A549 (cell line): ENCODE results near the gene ISCU.

Experiments used
- BCL3 ChIP-seq: fragments of >200 bp; sonication (Bioruptor Twin); formaldehyde crosslinking; IDR thresholded peaks from 3 replicates; pipeline ENCODE4 v1.6.1; 2016
- CHD2 ChIP-seq: fragments of 150-350 bp; IDR thresholded peaks from 2 replicates; pipeline ENCODE4 v1.6.1; 2014; ENCODE audit warnings: low read length; ENCODE audit not compliant: partially characterized antibody
- CTCF ChIP-seq: fragments of >200 bp; sonication (Bioruptor Twin); formaldehyde crosslinking; IDR thresholded peaks from 3 replicates; pipeline ENCODE4 v1.5.1; 2016
- EHMT2 ChIP-seq: fragments of 200-600 bp; sonication (generic); IDR thresholded peaks from 2 replicates; pipeline ENCODE4 v1.6.1; 2016; ENCODE audit warnings: antibody characterized with exemption, low read depth, mild to moderate bottlenecking, moderate library complexity
- ELK1 ChIP-seq: fragments of 150-350 bp; IDR thresholded peaks from 2 replicates; pipeline ENCODE4 v1.6.1; 2014; ENCODE audit warnings: low read depth, mild to moderate bottlenecking, low read length
- EP300 ChIP-seq, 2 experiments: fragments of >200 bp; sonication (Bioruptor Twin); formaldehyde crosslinking; IDR thresholded peaks; 2 replicates in 1 of 2; 3 replicates in 1 of 2; pipeline ENCODE4 v1.6.1; 2016 to 2017
- ESRRA ChIP-seq: fragments of 150-350 bp; IDR thresholded peaks from 2 replicates; pipeline ENCODE4 v1.6.1; 2014; ENCODE audit warnings: mild to moderate bottlenecking, low read length, borderline replicate concordance
- HDAC2 ChIP-seq: fragments of 200-600 bp; sonication (generic); IDR thresholded peaks from 2 replicates; pipeline ENCODE4 v1.6.1; 2016
- JUN ChIP-seq, 2 experiments: fragments of >200 bp; sonication (Bioruptor Twin); formaldehyde crosslinking; IDR thresholded peaks; 2 replicates in 1 of 2; 3 replicates in 1 of 2; pipeline ENCODE4 v1.6.1; 2016 to 2017
- MAX ChIP-seq: IDR thresholded peaks from 2 replicates; pipeline ENCODE4 v1.6.1; 2012
- POLR2A ChIP-seq: IDR thresholded peaks from 2 replicates; pipeline ENCODE4 v1.6.1; 2012; ENCODE audit warnings: mild to moderate bottlenecking, low read length
- RCOR1 ChIP-seq: fragments of 150-350 bp; IDR thresholded peaks from 2 replicates; pipeline ENCODE4 v1.6.1; 2014; ENCODE audit warnings: antibody characterized with exemption, low read length, low read depth
- RFX5 ChIP-seq: fragments of 450-650 bp; IDR thresholded peaks from 2 replicates; pipeline ENCODE4 v1.7.1; 2014; ENCODE audit warnings: antibody characterized with exemption, mild to moderate bottlenecking, moderate library complexity
- SMC3 ChIP-seq: fragments of >200 bp; sonication (Bioruptor Twin); formaldehyde crosslinking; IDR thresholded peaks from 3 replicates; pipeline ENCODE4 v1.6.1; 2018; ENCODE audit warnings: inconsistent platforms

GRCh38 chr12:108615918-108616317 is 53.5 kb downstream of the ISCU start:
- TF ChIP-seq CTCF (no peak), EP300 (IDR thresholded peaks at IDR 0.05) (no peak), RFX5 (no peak), EHMT2 (no peak), CHD2 (no peak), POLR2A (no peak), JUN (IDR thresholded peaks at IDR 0.05) (no peak), ELK1 (no peak), MAX (no peak), SMC3 (no peak), ESRRA (no peak), HDAC2 (no peak), RCOR1 (no peak), BCL3 (no peak)
